Rectal smooth muscle tissue (tissue), 1 donor: Measurements from ENCODE around the gene GABRB3.
A peak's percentile ranks its signal among the peaks of the same experiment; 100 is the strongest.

Source experiments
- H3K27ac ChIP-seq: one replicate; pipeline ENCODE4 v1.7.0; 2013; ENCODE audit warnings: low read depth, low read length, inconsistent platforms
- H3K27me3 ChIP-seq: one replicate; pipeline ENCODE4 v1.7.0; 2013; ENCODE audit warnings: low read length; ENCODE audit not compliant: control insufficient read depth, insufficient read depth
- H3K36me3 ChIP-seq: one replicate; pipeline ENCODE4 v1.7.0; 2013; ENCODE audit warnings: low read length; ENCODE audit not compliant: control insufficient read depth, insufficient read depth
- H3K4me1 ChIP-seq: one replicate; pipeline ENCODE4 v1.7.0; 2013; ENCODE audit warnings: low read length; ENCODE audit not compliant: control insufficient read depth, insufficient read depth
- H3K4me3 ChIP-seq: one replicate; pipeline ENCODE4 v1.7.0; 2013; ENCODE audit warnings: low read length
- H3K9ac ChIP-seq: one replicate; pipeline ENCODE4 v1.7.0; 2013; ENCODE audit warnings: low read length

GABRB3 gene

DNA sequence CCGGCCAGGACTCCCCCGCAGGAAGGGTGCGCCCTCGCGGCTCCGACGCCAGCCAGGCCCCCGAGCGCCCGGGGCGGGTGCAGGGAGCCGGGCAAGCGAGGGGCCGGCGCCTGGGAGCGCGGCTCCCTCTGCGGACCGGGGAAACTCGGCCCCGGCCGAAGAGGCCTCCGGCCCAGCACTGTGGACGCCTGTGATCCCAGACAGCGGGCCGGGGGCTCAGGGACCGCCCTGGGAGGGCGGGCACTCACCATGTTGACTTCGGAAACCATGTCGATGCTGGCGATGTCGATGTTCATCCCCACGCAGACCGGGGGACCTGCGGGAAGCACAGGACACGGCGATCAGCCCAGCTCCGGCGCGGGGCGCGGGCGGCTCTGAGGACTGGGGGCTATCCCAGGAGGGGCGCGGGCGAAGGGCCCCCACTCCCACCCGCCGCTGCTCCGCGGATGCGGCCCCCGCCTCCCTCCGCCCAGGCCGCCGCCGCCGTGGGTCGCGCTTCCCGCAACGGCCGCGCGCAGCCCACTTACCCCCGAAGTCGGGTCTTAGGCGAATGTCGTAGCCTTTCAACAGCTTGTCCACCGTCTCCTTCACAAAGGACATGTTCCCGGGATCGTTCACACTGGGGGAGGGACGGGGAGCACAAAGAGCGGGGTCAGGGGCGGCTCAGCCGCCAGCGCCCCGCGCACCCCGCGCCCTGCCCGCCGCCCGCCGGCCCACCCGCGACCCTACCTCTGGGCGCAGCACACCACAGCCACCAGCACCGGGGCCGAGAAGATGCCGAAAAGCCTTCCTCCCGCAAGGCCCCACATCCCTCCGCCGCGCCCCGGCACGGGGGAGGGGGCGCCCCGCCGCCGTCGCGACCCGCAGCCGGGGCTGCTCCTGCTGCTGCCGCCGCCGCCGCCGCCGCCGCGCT, at the start of gene GABRB3:
Gene GABRB3 (minus strand): TSS at position 913 of the 913 bp plus-strand sequence.
- peak within 1 kb of the TSS; percentile 41 for H3K4me3 ChIP-seq
- H3K27me3 ChIP-seq = no peaks in the 10 kb centered on the region

DNA sequence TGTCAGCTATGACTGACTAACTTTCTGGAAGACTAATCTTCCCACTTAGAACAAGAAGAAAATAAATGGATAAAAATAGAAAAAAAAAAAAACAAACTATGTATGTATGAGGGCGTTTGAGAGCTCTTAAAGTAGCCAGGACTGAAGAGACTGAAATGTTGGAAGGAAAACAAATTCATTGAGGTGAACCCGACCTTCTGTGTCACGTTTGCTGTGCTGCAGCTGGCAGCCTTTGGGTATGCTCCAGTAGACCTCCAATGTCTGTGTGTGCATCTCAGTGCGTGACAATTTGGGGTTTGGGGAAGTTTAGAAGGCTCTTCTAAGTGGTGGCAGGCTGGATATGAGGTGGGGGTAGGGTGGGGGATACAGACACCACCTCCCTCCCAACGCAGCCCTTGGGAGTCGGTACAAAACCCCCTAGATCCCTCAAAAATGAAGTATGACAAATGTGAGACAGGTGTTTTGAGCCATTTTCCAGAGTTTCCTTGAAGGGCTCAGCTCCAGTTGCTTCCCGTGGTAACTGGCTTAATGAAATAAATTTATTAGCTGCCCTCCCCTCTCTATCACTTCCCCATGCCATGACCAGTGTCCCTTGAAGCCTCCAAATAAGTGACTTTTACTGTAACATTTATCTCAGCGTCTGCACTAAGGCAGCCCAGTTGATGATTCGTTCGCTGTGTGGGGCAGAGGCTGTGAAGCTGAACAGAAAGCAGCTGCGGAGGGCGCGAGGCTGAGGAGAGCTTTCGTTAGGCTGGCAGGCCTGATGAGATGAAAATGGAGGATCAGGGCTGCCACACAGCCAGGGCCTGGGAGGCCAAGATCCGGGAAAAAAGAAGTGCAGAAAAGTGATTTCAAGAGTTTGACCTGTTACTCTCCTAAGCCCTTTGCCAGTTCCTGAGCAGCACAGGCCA, 34.9 kb upstream of the GABRB3 start:
- H3K27ac ChIP-seq = no peak overlapping the region

More for the DNA sequence above, at the start of gene GABRB3:
- no peak within 1 kb of the TSS for H3K27ac ChIP-seq
- no peaks in the 10 kb centered on the region for H3K36me3 ChIP-seq
- no peak within 1 kb of the TSS for H3K9ac ChIP-seq
- H3K4me1 ChIP-seq = no peaks in the 10 kb centered on the region

GRCh38 chr15:26806574-26806973, 33.7 kb upstream of the GABRB3 start:
- Histone ChIP-seq H3K9ac (no peak overlapping the region), H3K27ac (no peak overlapping the region), H3K27me3 (no peaks in the 10 kb centered on the region), H3K4me1 (no peaks in the 10 kb centered on the region), H3K4me3 (no peak overlapping the region), H3K36me3 (no peaks in the 10 kb centered on the region)

More for the DNA sequence above, 34.9 kb upstream of the GABRB3 start:
- H3K9ac ChIP-seq = no peak overlapping the region
- no peaks in the 10 kb centered on the region for H3K4me1 ChIP-seq
- H3K4me3 ChIP-seq = no peak overlapping the region
- no peaks in the 10 kb centered on the region for H3K36me3 ChIP-seq
- no peaks in the 10 kb centered on the region for H3K27me3 ChIP-seq

- H3K4me1 ChIP-seq = no peaks in the 10 kb centered on the region
Measured at GRCh38 chr15:26806151-26806550, 33.3 kb upstream of the GABRB3 start.

DNA sequence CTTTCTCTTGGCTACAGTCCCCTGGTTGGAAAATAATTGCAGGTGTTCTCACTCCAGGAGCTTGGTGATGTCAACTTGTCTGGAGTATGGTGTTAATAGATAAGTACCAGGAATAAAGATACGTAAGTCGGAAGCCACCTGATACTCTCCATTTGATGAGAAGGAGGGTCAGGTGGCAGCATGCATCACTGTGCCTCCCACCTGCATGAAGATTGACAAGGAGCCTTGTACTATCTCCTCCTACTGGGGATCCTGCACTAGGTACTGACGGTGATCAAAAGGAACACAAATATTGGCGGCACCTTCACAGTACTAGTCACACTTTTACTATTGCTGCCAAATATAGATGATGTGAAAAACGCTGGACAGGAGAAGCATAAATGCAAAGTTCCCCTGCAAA, 32.6 kb upstream of the GABRB3 start:
- H3K9ac ChIP-seq = no peak overlapping the region
- H3K27me3 ChIP-seq = no peaks in the 10 kb centered on the region

More at GRCh38 chr15:26806151-26806550, 33.3 kb upstream of the GABRB3 start:
- Histone ChIP-seq H3K27ac (no peak overlapping the region), H3K27me3 (no peaks in the 10 kb centered on the region), H3K36me3 (no peaks in the 10 kb centered on the region), H3K4me3 (no peak overlapping the region), H3K9ac (no peak overlapping the region)

DNA sequence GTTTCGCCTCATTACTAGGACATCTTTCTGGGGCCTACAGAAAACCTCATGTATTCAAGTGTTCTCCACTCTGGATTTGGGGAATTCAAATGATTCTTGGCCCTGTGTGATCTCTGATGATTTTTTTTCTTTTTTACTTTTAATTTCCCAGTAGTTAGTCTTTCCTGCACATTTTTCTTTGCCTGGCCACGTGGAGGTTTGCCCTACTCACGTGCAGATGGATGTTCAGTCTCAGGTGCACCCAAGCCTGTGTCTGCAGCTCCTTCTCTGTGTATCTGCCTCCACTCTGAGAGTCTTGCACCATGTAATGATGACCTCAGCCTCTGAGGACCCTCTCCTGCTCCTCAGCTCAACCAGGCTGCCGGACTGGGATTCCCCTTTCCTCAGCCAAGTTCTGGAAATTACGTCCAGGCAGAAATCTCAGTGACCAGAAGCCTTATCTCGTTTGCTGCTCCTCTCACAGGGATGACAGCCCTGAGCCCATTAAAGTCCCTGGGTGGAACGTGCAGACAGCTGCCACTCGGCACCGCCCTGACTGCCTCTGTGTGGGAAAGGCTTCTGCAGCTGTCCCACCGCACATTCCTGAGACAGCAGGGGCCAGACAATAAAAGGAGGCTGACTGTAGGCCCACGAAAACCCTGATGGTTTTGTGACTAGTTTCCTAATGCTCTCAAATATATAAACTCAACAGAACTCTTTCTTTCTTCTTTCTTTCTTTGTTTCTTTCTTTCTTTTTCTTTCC, 31.4 kb upstream of the GABRB3 start:
- Histone ChIP-seq H3K27me3 (no peaks in the 10 kb centered on the region), H3K9ac (no peak overlapping the region), H3K4me1 (no peaks in the 10 kb centered on the region), H3K4me3 (no peak overlapping the region), H3K27ac (no peak overlapping the region), H3K36me3 (no peaks in the 10 kb centered on the region)

More for the DNA sequence above, 32.6 kb upstream of the GABRB3 start:
- Histone ChIP-seq H3K27ac (no peak overlapping the region), H3K4me3 (no peak overlapping the region), H3K4me1 (no peaks in the 10 kb centered on the region), H3K36me3 (no peaks in the 10 kb centered on the region)

GRCh38 chr15:26790118-26790517, 17.3 kb upstream of the GABRB3 start:
- no peaks in the 10 kb centered on the region for H3K4me1 ChIP-seq
- H3K27ac ChIP-seq = no peak overlapping the region
- no peak overlapping the region for H3K9ac ChIP-seq
- no peaks in the 10 kb centered on the region for H3K27me3 ChIP-seq
- no peaks in the 10 kb centered on the region for H3K36me3 ChIP-seq
- no peak overlapping the region for H3K4me3 ChIP-seq

- Histone ChIP-seq H3K27me3 (no peaks in the 10 kb centered on the region), H3K27ac (no peak overlapping the region), H3K4me1 (no peaks in the 10 kb centered on the region), H3K36me3 (no peaks in the 10 kb centered on the region), H3K4me3 (no peak overlapping the region), H3K9ac (no peak overlapping the region)
Measured at GRCh38 chr15:26781816-26782215, 8.9 kb upstream of the GABRB3 start.

DNA sequence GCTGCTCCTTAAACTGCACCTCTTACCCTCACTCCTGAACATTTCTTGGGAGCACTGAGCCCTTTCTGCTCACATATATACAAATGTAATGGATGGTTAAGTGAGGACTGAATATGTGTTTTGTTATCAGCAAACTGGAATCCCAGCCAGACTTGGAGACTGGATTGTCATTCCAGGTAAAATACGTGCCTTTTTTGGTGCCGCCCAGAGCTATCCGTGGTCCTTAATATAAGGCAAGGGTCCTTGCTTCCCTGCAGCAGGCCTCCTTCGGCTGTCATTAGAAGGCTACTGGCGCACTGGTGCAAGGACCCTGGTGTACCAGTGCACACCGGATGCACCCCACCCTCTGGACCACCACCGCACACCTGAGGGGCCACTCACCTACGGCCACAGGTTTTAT, 1.1 kb upstream of the GABRB3 start:
- H3K27ac ChIP-seq = no peak overlapping the region
- H3K4me3 ChIP-seq = no peak overlapping the region
- H3K4me1 ChIP-seq = no peaks in the 10 kb centered on the region
- H3K9ac ChIP-seq = no peak overlapping the region
- no peaks in the 10 kb centered on the region for H3K27me3 ChIP-seq
- no peaks in the 10 kb centered on the region for H3K36me3 ChIP-seq

DNA sequence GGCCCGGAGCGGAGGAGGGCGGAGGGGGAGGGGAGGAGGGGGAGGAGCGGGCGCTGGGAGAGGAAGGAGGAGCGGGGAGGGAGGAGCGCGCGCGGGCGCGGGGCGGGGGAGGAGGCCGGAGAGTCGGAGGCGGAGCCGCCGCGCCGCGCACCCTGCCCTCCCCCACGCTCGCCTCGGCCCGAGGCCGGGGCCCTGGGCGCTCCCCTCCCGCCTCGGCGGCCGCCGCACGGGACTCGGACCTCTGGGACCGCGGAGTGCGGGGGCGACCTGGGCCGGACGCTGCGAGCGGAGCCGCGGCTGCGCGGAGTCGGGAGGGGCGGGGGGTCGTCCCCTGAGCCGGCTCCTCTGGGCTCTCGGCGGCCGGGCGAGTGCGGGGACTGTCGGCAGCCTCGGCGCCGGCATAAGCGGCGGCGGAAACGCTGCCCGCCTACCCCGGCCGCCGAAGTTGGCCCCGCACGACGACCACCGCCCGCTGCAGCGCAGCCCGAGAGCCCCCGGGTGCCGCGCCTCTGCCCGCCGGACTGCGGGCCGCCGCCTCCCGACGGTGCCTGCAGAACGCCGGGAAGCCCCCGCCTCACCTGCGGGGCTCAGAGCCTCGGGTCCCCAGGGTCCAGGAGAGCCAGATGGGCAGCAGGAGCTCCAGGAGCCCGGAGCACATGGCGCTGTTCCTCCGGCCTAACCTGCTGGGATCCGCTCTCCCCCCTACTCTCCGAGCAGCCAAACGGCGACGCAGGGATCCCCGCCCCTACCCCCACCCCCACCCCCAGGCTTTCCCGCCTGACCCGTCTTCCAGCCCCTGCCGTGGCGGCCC, 406 bp upstream of the GABRB3 start:
- no peaks in the 10 kb centered on the region for H3K27me3 ChIP-seq
- no peak overlapping the region for H3K27ac ChIP-seq

DNA sequence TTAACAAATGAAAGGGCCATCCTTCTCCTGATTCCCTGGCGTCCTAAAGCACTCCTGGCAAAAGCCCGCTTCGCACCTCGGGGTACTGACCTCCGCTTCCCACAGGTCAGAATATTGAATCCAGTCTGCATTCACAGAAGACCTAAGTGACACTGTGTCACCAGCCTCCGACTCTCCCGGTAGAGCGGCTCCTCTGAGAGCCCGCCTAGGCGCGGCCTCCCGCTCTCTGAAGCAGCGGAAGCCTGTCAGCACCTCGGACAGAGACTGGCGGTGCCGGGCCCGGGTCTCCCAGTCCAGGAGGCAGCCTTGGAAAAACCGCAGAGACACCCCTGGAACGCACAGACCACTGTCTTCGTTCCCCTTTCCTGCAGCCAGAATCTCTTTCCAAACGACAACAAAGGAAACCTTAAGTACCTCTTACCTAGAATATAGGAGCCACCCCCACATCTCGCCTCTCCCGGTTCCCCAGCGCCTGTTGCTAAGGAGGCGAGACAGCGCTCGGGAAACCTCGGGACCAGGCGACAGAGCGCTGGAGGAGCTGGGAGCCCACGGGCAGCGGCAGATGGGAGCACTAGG, 1.2 kb downstream of the GABRB3 start:
- Histone ChIP-seq H3K9ac (no peak overlapping the region), H3K4me3 (no peak overlapping the region), H3K27me3 (no peaks in the 10 kb centered on the region), H3K27ac (no peak overlapping the region), H3K4me1 (no peaks in the 10 kb centered on the region), H3K36me3 (no peaks in the 10 kb centered on the region)

More for the DNA sequence above, 406 bp upstream of the GABRB3 start:
- H3K9ac ChIP-seq = no peak overlapping the region
- H3K4me1 ChIP-seq = no peaks in the 10 kb centered on the region
- peak overlapping the region; percentile 8 for H3K4me3 ChIP-seq
- H3K36me3 ChIP-seq = no peaks in the 10 kb centered on the region
